Large intestine (tissue), 3 donors: ENCODE results near the gene ANP32B. TPM values are rescaled to one million over a fixed set of nuclear protein-coding genes. Genes with fewer than 3 reads are reported as not detected.
"Not testable (repeated sequence)": the region's sequence is repeated elsewhere in the genome, so short reads cannot be mapped to it uniquely, and the experiment has no call there.

Experiments used
- DNase-seq, 2 donors: peaks; one replicate each; pipeline versions ENCODE4 v3.0.0 to v3.0.0-alpha.2; 2013
- H3K27ac ChIP-seq: one replicate; pipeline ENCODE4 v1.5.1; 2013; ENCODE audit warnings: low read length
- H3K27me3 ChIP-seq: 2 replicates; pipeline ENCODE4 v1.6.1; 2013; ENCODE audit warnings: low read length; ENCODE audit not compliant: control insufficient read depth, insufficient read depth
- H3K36me3 ChIP-seq: 2 replicates; pipeline ENCODE4 v1.6.1; 2013; ENCODE audit warnings: low read length; ENCODE audit not compliant: control insufficient read depth, insufficient read depth
- H3K4me1 ChIP-seq: one replicate; pipeline ENCODE4 v1.6.1; 2013; ENCODE audit warnings: low read length; ENCODE audit not compliant: control insufficient read depth, insufficient read depth
- H3K4me3 ChIP-seq: one replicate; pipeline ENCODE4 v1.5.1; 2013; ENCODE audit warnings: low read length
- H3K9me3 ChIP-seq: one replicate; pipeline ENCODE4 v1.6.1; 2013; ENCODE audit warnings: mild to moderate bottlenecking, low read depth, low read length, moderate library complexity; ENCODE audit not compliant: control insufficient read depth
- WGBS: methylation state at CpG from one replicate; pipeline ENCODE4 v1.1.5; 2013; ENCODE audit warnings: low lambda C conversion rate; ENCODE audit not compliant: insufficient coverage; 5-methylcytosine and 5-hydroxymethylcytosine counted together
- polyA plus RNA-seq: library from polyadenylated mRNA; unstranded; fragments of 120-200 nt; gene quantifications from one replicate; pipeline ENCODE4 v1.2.1, GENCODE V29; 2013

ANP32B gene
- polyA plus RNA-seq, 1 donor: 260 TPM

- H3K36me3 ChIP-seq: peaks cover 90% of the 10 kb centered on the region
- no CpG with 5 or more reads among the region's 6 CpGs for WGBS
- H3K27ac ChIP-seq: no peak overlapping the region
These were observed 26.3 kb downstream of the ANP32B start for GRCh38 chr9:98009437-98009836.

GRCh38 chr9:98009936-98010335 is 26.8 kb downstream of the ANP32B start:
- Histone ChIP-seq H3K4me3 (no peak overlapping the region), H3K27ac (no peak overlapping the region)
- WGBS: no CpG with 5 or more reads among the region's 1 CpG

More at GRCh38 chr9:98009437-98009836, 26.3 kb downstream of the ANP32B start:
- no peaks in the 10 kb centered on the region for H3K9me3 ChIP-seq
- H3K4me1 ChIP-seq: peaks cover 4% of the 10 kb centered on the region
- DNase-seq: no peak
- no peaks in the 10 kb centered on the region for H3K27me3 ChIP-seq
- no peak overlapping the region for H3K4me3 ChIP-seq

GRCh38 chr9:98010445-98010844 is 27.3 kb downstream of the ANP32B start:
- no peak overlapping the region for H3K27ac ChIP-seq
- no peaks in the 10 kb centered on the region for H3K9me3 ChIP-seq
- H3K4me3 ChIP-seq: no peak overlapping the region
- H3K27me3 ChIP-seq: no peaks in the 10 kb centered on the region
- peaks cover 4% of the 10 kb centered on the region for H3K4me1 ChIP-seq
- no CpG with 5 or more reads among the region's 2 CpGs for WGBS
- H3K36me3 ChIP-seq: peaks cover 89% of the 10 kb centered on the region
- DNase-seq: peak; percentile 41 to 73

More at GRCh38 chr9:98009936-98010335, 26.8 kb downstream of the ANP32B start:
- no peak for DNase-seq
- H3K27me3 ChIP-seq: no peaks in the 10 kb centered on the region
- no peaks in the 10 kb centered on the region for H3K9me3 ChIP-seq
- H3K36me3 ChIP-seq: peaks cover 90% of the 10 kb centered on the region
- H3K4me1 ChIP-seq: peaks cover 4% of the 10 kb centered on the region

GRCh38 chr9:98011122-98011521 is 28.0 kb downstream of the ANP32B start:
- Histone ChIP-seq H3K9me3 (no peaks in the 10 kb centered on the region), H3K4me1 (peaks cover 4% of the 10 kb centered on the region), H3K27ac (peak overlapping the region; percentile 57), H3K27me3 (no peaks in the 10 kb centered on the region), H3K4me3 (no peak overlapping the region), H3K36me3 (peaks cover 87% of the 10 kb centered on the region)
- no peak for DNase-seq
- 92% methylated on average over 6 of the region's 7 CpGs for WGBS

GRCh38 chr9:98016137-98016680 is 33.1 kb downstream of the ANP32B start:
- no peaks in the 10 kb centered on the region for H3K27me3 ChIP-seq
- peaks cover 13% of the 10 kb centered on the region for H3K4me1 ChIP-seq
- DNase-seq: no peak
- 100% methylated on average over 1 of the region's 4 CpGs for WGBS
- no peak overlapping the region for H3K27ac ChIP-seq
- H3K9me3 ChIP-seq: no peaks in the 10 kb centered on the region
- no peak overlapping the region for H3K4me3 ChIP-seq
- peaks cover 64% of the 10 kb centered on the region for H3K36me3 ChIP-seq

- H3K27ac ChIP-seq: peak overlapping the region; percentile 41
- DNase-seq: peak in 1 of 2 donors; percentile 23
- WGBS: no CpG with 5 or more reads among the region's 1 CpG
- no peaks in the 10 kb centered on the region for H3K9me3 ChIP-seq
- H3K27me3 ChIP-seq: no peaks in the 10 kb centered on the region
- H3K4me3 ChIP-seq: no peak overlapping the region
- peaks cover 13% of the 10 kb centered on the region for H3K4me1 ChIP-seq
- peaks cover 60% of the 10 kb centered on the region for H3K36me3 ChIP-seq
These were observed 34.2 kb downstream of the ANP32B start for GRCh38 chr9:98017306-98017705.

- no peaks in the 10 kb centered on the region for H3K27me3 ChIP-seq
- H3K27ac ChIP-seq: no peak overlapping the region
- no CpG with 5 or more reads among the region's 5 CpGs for WGBS
- no peak overlapping the region for H3K4me3 ChIP-seq
- DNase-seq: no peak
- peaks cover 49% of the 10 kb centered on the region for H3K36me3 ChIP-seq
- no peaks in the 10 kb centered on the region for H3K9me3 ChIP-seq
- peaks cover 13% of the 10 kb centered on the region for H3K4me1 ChIP-seq
These were observed 35.2 kb downstream of the ANP32B start for GRCh38 chr9:98018347-98018746.

GRCh38 chr9:98019098-98019497 is 36.0 kb downstream of the ANP32B start:
- Histone ChIP-seq H3K27me3 (no peaks in the 10 kb centered on the region), H3K9me3 (no peaks in the 10 kb centered on the region), H3K36me3 (peaks cover 42% of the 10 kb centered on the region), H3K27ac (peak overlapping the region; percentile 81), H3K4me3 (no peak overlapping the region), H3K4me1 (peaks cover 13% of the 10 kb centered on the region)
- no CpG with 5 or more reads among the region's 4 CpGs for WGBS
- DNase-seq: no peak

GRCh38 chr9:98019869-98020268 is 36.7 kb downstream of the ANP32B start:
- Histone ChIP-seq H3K27ac (peak overlapping the region; percentile 81), H3K4me1 (peaks cover 13% of the 10 kb centered on the region), H3K36me3 (peaks cover 36% of the 10 kb centered on the region)
- DNase-seq: peak; percentile 77 to 91
- not testable (repeated sequence) for H3K4me3 ChIP-seq, H3K27me3 ChIP-seq, H3K9me3 ChIP-seq
- WGBS: 10% methylated on average over 2 of the region's 5 CpGs

GRCh38 chr9:98020476-98021145 is 37.5 kb downstream of the ANP32B start:
- Histone ChIP-seq H3K27ac (peak overlapping the region; percentile 81), H3K36me3 (peaks cover 29% of the 10 kb centered on the region), H3K9me3 (no peaks in the 10 kb centered on the region), H3K4me1 (peaks cover 13% of the 10 kb centered on the region), H3K4me3 (no peak overlapping the region), H3K27me3 (no peaks in the 10 kb centered on the region)
- no CpG with 5 or more reads among the region's 8 CpGs for WGBS
- DNase-seq: no peak
